ENCODE results near the gene AKAP13. TPM values are rescaled to one million over a fixed set of nuclear protein-coding genes. Genes with fewer than 3 reads are reported as not detected.

Gene AKAP13
- total RNA-seq (2013) = 347 TPM
- polyA plus RNA-seq (10 to 100 TPM; 47.9 to 99.7 (median 92.6) TPM), polyA minus RNA-seq (321 and 359 TPM in 2 replicates), total RNA-seq (530 to 1,492 (median 1,194) reads per million in 11 experiments)

DNA sequence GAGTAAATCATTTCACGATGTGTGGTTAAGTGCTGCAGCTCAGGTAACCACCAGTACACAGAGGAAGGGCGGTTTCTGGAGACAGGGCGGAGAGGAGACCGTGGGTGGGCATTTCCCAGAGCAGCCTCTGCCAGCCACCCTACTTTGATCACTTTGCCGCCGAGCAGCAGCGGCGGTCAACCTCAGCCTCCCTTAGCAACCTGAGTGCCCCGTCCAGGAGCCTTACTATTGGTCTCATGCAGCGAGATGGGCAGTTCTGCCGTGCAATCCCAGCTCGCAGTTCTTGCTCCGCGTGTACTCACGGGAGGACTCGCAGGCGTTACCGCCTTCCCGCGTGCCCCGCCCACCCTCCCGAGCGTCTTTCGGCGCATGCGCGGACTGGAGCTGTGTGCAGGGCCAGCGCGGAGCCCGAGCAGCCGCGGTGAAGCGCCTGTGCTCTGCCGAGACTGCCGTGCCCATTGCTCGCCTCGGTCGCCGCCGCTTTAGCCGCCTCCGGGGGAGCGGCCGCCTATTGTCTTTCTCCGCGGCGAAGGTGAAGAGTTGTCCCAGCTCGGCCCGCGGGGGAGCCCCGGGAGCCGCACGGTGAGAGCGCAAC, at the start of gene AKAP13:
TSS of gene AKAP13 (plus strand) at position 387 of the 595 bp plus-strand sequence. CDS start 105,118 bp downstream, outside the sequence.
- Histone ChIP-seq H3K9ac (ENCODE audit: insufficient read depth, low read length, poor library complexity, severe bottlenecking) (peak within 1 kb of the TSS; percentile 73), H3K27ac (ENCODE audit: low read depth in 1 of 2, low read length in 2 of 2) (peak within 1 kb of the TSS; percentile 71 to 75), H3K36me3 (replicated peaks in 1 of 2; ENCODE audit: control insufficient read depth in 1 of 2, insufficient read depth in 2 of 2, low read length in 2 of 2) (no peaks in the 10 kb centered on the region), H3K79me2 (ENCODE audit: insufficient read depth, low read length) (peaks cover 39% of the 10 kb centered on the region), H3K9me3 (replicated peaks in 1 of 2; ENCODE audit: control insufficient read depth in 1 of 2, insufficient read depth in 1 of 2, low read length in 2 of 2) (no peaks in the 10 kb centered on the region), H3K4me1 (ENCODE audit: control insufficient read depth in 1 of 2, insufficient read depth in 2 of 2, low read length in 2 of 2) (peaks cover 12 to 25% of the 10 kb centered on the region in 2 donors), H4K20me1 (ENCODE audit: insufficient read depth, low read length) (peaks cover 4% of the 10 kb centered on the region), H2AFZ (ENCODE audit: insufficient read depth, low read depth, low read length, poor library complexity, severe bottlenecking) (peak within 1 kb of the TSS; percentile 85), H3K4me2 (replicated peaks; ENCODE audit: extremely low read depth, low read length, poor library complexity, severe bottlenecking) (peak within 1 kb of the TSS; percentile 86), H3K27me3 (ENCODE audit: control insufficient read depth in 2 of 2, insufficient read depth in 2 of 2, low read length in 2 of 2) (no peaks in the 10 kb centered on the region), H3K4me3 (replicated peaks in 1 of 3; ENCODE audit: low read depth in 2 of 3, low read length in 3 of 3) (peak within 1 kb of the TSS; percentile 67 to 92 (median 87))
- H3K4me3 Mint-ChIP-seq = peak within 1 kb of the TSS; percentile 93 to 97
- H3K27me3 Mint-ChIP-seq (ENCODE audit: low read depth in 3 of 3) = peaks cover 2 to 6% (median 3%) of the 10 kb centered on the region in 3 donors
- H3K27ac Mint-ChIP-seq = peak within 1 kb of the TSS; percentile 86 to 94 (median 89)
- DNase-seq = peak; percentile 97 to 98 (median 98)
- peaks cover 34% of the 10 kb centered on the region for H3K4me1 Mint-ChIP-seq
- intact Hi-C loops (cut with micrococcal nuclease) = loop anchor here in 1 of 2 donors (2.0 kb wide), 1 partner anchor 32 kb away; no protein-coding TSS in a partner anchor
- peaks cover 0 to 11% of the 10 kb centered on the region in 2 donors for H3K36me3 Mint-ChIP-seq
- peaks cover 0 to 2% (median 0%) of the 10 kb centered on the region in 7 donors for H3K9me3 Mint-ChIP-seq
- no peak for TF ChIP-seq CTCF (IDR thresholded peaks at IDR 0.05)
- WGBS (ENCODE audit: insufficient coverage) = under 1% methylated on average over 43 of the region's 54 CpGs

- H4K20me1 ChIP-seq (ENCODE audit: insufficient read depth, low read length) = no peaks in the 10 kb centered on the region
- peak overlapping the region in 6 of 7 donors; percentile 42 to 91 (median 80) for H3K27ac Mint-ChIP-seq
- H3K9me3 Mint-ChIP-seq = peaks cover 0 to 5% (median 0%) of the 10 kb centered on the region in 7 donors
- peak overlapping the region; percentile 89 for H3K4me2 ChIP-seq (replicated peaks; ENCODE audit: extremely low read depth, low read length, poor library complexity, severe bottlenecking)
- no peaks in the 10 kb centered on the region for H3K36me3 Mint-ChIP-seq
- H3K27me3 ChIP-seq (ENCODE audit: control insufficient read depth in 2 of 2, insufficient read depth in 2 of 2, low read length in 2 of 2) = no peaks in the 10 kb centered on the region
- H3K9me3 ChIP-seq (replicated peaks in 1 of 2; ENCODE audit: control insufficient read depth in 1 of 2, insufficient read depth in 1 of 2, low read length in 2 of 2) = no peaks in the 10 kb centered on the region
- intact Hi-C loops (cut with micrococcal nuclease) = no loop called here
- peak overlapping the region; percentile 70 for H2AFZ ChIP-seq (ENCODE audit: insufficient read depth, low read depth, low read length, poor library complexity, severe bottlenecking)
- no peaks in the 10 kb centered on the region for H3K79me2 ChIP-seq (ENCODE audit: insufficient read depth, low read length)
- DNase-seq = peak; percentile 36 to 58 (median 56)
- H3K36me3 ChIP-seq (replicated peaks in 1 of 2; ENCODE audit: control insufficient read depth in 1 of 2, insufficient read depth in 2 of 2, low read length in 2 of 2) = no peaks in the 10 kb centered on the region
- H3K27ac ChIP-seq (ENCODE audit: low read depth in 1 of 2, low read length in 2 of 2) = peak overlapping the region; percentile 18 to 85
- peak overlapping the region; percentile 34 to 100 for H3K4me3 Mint-ChIP-seq
- WGBS (ENCODE audit: insufficient coverage) = 5% methylated on average over 12 of the region's 14 CpGs
- peak overlapping the region in 1 of 3 experiments; percentile 84 for H3K4me3 ChIP-seq (replicated peaks in 1 of 3; ENCODE audit: low read depth in 2 of 3, low read length in 3 of 3)
- H3K27me3 Mint-ChIP-seq (ENCODE audit: low read depth in 3 of 3) = peaks cover 0 to 2% (median 0%) of the 10 kb centered on the region in 3 donors
- peaks cover 28% of the 10 kb centered on the region for H3K4me1 Mint-ChIP-seq
- H3K9ac ChIP-seq (ENCODE audit: insufficient read depth, low read length, poor library complexity, severe bottlenecking) = peak overlapping the region; percentile 15
- peaks cover 24 to 28% of the 10 kb centered on the region in 2 donors for H3K4me1 ChIP-seq (ENCODE audit: control insufficient read depth in 1 of 2, insufficient read depth in 2 of 2, low read length in 2 of 2)
- TF ChIP-seq CTCF (IDR thresholded peaks at IDR 0.05) = peak; percentile 58
Observed at GRCh38 chr15:85330901-85331588, 49.4 kb upstream of the AKAP13 start.
